Activated CD4-positive, alpha-beta T cell treated with anti-CD3 and anti-CD28 coated beads, Interleukin-2, amount 50 U/mL, for 48 hours (primary cell): ENCODE data around the gene LHX4.

Experiments used
- DNase-seq, 2 experiments: peaks; one replicate each; pipeline ENCODE4 v3.0.0-alpha.2; 2020

Gene LHX4

DNA sequence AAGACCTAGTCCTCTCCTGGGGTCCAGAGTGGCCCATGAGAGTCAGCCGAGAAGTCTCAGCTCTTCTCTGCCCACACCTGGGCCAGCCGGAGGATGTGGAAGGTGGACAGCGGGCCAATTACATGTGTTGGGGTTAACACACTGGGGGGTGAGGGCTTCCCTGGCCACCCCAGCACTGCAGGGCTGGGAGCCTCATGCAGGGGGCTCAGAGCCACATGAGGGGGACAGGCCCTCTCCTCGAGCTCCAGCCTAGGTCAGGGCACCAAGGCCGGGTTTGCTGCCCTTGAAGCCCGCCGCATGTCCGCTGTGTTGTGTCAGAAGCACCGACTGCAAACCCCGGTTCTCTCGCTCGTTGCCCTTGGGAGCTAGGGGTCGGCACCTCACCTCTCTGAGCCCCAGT lies 30.5 kb downstream of the LHX4 start:
- no peak for DNase-seq

DNA sequence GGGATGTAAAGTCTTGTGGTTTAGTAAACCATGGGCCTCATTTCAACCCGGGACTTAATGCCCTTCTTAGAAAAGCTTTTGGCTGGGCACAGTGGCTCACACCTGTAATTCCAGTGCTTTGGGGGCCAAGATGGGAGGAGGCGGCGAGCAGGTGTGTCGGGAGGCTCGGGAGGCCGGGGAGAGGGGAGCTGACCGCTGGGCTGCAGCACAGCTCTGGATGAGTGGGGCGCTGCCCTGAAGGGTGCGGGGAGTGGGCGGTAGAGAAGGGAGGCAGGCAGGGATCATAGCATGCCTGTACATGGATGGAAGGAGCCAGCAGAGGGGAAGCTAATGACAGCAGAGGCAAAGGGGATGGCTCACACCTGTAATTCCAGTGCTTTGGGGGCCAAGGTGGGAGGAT lies 31.0 kb downstream of the LHX4 start:
- no peak for DNase-seq

DNA sequence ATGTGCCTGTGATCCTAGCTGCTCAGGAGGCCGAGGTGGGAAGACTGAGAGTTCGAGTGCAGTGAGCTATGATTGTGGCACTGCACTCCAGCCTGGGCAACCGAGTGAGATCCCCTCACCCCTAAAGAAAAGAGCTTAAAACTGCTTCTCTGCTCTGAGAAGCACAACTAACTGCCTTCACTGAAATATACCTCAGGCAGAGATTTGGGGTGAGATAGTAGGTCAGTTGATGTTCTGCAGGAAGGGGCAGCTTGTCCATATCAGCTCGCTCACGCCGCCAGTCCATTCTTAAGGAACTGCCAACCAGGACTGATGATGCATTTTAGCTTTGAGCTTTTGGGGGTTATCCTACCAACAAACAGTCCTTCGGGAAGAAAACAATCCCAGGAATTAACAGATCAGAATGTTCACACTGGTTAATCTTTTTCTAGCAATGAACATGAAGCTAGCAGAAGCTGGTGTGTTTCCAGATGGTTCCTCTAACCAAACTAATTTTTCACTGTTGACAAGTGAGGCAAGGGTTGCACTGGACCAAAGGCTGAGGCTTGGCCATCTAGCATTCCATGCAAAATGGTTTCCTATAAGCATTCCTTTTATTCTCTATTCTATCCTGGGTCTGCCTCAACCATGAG lies 31.6 kb downstream of the LHX4 start:
- DNase-seq, result no peak

GRCh38 chr1:180262628-180263488 lies 32.8 kb downstream of the LHX4 start:
- no peak for DNase-seq

GRCh38 chr1:180264595-180264994 lies 34.5 kb downstream of the LHX4 start:
- DNase-seq, result no peak

DNA sequence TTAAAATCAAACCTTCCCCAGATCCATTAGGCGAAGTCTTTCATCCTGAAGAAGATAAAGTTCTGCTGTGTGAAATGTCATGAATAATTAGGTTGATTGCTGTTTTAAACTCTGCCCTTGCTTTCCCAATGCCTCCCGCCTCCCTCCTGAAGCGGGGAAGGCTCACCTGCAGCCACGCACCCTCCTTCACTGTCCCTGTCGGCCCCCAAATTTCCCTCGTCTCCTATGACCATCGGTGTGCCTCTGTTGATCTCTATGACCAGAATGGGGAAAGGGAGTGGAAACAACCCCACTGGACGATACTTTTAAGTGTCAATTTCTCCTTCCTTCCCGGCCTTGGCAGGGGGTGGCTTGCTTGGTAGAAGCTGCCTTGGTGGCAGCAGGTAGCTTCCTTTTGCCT lies 35.1 kb downstream of the LHX4 start:
- no peak for DNase-seq

DNA sequence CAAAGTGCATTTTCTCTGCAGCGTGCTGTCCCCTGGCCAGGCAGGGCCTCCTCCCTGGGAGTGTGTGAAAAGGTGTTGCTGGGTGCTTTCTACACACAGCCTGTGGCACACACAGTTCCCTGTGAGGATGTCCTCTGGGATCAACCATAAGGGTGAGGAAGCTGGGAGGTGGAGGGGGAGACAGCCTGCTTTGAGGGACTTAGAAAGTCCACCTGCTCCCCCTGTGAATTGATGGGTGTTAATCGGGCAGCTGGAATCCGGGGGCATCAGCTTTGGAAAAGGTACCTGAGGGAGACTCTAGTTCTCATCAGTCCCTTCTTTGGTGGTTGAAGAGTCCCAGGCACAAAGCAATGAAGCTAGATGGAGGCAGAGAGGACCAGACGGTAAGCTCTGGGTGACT lies 35.8 kb downstream of the LHX4 start:
- DNase-seq, result no peak

- DNase-seq, result no peak
Measured at GRCh38 chr1:180266275-180267210, 36.5 kb downstream of the LHX4 start.

- no peak for DNase-seq
Measured at GRCh38 chr1:180267211-180267561, 37.1 kb downstream of the LHX4 start.

DNA sequence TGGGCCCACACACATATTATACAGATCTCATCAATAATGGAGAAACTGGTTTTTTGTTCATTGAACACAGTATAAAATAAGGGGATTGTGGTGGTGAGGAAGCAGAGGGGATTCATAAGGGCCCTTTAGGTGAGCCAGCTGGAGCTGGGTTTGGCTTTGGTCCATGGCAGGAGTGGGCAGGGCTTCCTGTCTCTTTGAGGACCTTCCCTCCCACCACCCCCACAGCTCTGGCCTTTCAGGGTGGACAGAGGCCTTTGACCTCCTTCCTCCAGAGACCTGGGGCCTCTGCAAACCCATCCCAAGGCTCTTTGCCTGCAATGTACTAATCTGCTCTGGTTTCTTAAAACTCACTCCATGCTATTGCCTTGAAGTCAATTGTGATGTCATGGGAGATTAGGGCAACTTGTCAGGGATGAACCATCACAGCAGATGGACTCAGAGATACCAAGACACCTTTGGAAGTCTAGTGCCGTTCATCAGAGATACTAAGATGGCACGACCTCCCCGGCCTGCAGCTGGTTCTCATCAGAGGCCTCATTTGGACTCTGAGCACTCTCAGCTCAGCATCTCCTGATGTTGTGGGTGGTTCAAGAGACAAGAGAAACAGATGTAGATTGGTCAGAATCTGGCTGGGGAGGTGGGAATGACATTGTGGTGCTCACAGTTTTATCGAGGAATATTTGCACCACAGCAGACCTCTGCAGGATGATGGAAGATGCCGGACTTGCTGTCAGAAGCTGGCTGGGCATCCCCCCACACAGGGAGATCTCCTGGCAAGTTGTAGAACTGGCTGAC lies 37.9 kb downstream of the LHX4 start:
- DNase-seq, result no peak

DNA sequence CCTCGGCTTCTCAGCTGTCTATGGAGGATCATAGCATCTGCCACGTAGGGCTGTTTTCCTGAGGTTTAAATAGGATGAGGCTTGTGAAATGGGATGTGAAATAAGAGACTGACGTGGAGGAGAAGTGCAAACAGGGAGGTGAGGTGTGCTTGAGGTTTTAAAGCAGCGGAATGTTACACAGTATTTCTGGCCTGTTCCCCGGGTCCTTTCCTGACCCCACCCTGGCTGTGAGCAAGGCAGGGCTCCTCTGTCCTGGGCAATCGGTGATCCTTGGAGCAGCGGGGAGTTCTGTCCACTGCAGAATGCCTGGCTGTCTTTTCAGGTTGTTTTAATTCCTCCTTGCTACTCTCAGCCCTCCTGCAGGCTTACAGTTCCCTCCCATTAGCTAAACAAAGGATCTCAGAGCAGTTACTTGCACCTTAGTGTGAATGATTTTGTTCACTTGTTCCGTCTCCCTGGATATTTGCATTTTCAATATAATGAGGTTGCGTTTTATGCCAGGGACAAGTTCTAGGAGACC lies 38.6 kb downstream of the LHX4 start:
- DNase-seq, result no peak

GRCh38 chr1:180269645-180270529 lies 39.8 kb downstream of the LHX4 start:
- no peak for DNase-seq

DNA sequence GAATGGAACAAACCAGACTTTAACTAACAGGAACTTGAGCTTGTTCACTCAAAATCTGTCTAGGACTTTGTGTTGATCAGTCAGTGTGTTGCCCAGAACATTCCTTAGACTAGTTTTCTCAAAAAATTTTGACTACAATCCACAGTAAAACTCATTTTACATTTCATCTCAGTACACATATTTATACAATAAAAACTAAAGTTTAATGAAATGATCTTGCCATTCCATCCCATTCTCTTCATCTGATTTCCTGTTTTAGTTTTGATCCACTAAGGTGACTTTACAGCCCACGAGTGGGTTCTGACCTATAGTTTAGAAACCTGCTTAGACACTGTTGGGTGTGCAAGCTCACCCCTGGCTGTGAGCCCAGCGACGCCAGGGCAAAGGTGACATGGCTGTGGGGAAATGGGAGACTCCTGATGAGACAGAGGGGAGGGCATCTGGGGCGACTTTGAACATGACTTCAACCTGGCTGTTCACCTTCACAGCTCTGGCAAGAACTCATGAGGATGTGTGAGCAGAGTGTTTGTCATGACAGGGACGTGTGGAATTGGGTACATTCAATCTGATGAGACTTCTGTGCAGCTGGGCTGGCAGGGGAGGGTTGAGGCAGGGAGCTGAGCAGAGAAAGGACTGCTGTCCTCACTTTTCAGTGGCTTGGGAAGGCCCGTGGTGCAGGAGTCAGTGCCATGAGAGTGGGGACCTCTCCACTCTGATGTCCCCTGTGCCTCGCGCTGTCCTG lies 40.6 kb downstream of the LHX4 start:
- DNase-seq, result no peak

DNA sequence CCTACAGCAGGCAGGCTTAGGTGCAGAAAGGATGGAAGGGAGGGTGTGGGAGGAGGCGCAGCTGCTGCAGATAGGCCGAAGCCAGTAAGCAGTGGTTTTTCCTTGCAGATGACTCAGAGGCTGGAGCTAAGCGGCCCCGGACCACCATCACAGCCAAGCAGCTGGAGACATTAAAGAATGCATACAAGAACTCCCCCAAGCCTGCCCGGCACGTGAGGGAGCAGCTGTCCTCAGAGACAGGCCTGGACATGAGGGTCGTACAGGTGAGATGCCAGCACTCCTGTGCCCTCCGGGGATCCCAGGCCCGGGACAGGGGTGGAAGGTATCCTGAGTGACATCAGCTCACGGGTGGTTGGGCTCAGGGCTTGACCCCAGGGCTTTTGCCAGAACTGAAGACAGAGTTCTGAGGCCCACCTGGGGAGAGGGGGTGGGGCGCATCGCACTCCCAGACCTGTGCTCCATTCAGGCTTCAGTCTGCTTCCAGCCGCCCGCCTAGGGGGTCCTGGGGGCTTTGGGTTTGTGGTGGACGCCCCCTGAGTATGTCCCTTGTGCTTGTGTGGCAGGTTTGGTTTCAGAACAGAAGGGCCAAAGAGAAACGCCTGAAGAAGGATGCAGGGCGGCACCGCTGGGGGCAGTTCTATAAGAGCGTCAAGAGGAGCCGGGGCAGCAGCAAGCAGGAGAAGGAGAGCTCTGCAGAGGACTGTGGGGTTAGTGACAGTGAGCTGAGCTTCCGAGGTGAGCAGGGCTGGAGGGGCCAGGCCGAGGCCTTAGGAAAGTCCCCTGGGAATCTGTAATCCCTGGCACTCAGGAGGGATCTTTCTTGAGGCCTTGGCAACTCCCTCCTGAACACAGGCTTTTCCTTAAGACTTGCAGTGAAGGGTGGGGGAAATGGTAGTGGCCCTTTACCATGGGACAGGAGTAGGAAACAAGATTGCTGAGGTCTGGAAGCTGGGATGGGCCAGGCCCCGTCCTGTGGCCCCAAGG lies 41.5 kb downstream of the LHX4 start:
- DNase-seq, result no peak

GRCh38 chr1:180272395-180272794 lies 42.3 kb downstream of the LHX4 start:
- no peak for DNase-seq

DNA sequence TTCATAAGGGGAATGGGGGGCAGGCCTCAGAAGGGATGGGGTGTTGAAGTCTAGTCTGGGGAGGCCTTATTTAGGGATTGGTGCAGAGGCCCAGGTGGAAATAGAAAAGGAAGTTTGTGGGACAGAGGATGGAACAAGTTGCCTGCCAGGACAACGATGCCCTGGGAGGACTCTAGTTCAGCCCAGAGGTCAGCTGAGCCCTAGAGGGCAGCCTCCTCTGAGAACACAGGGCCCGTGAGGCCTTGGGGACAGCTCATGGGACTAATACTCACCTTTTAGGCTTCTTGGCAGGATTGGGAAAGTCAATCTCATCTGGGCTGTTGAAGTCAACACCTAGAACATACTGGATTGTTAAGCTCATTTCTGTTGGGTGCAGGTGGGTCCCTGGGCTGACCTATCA lies 43.0 kb downstream of the LHX4 start:
- DNase-seq, result no peak

- DNase-seq, result no peak
Measured at GRCh38 chr1:180274221-180274620, 44.2 kb downstream of the LHX4 start.

- DNase-seq, result no peak
Measured at GRCh38 chr1:180275726-180276125, 45.7 kb downstream of the LHX4 start.

DNA sequence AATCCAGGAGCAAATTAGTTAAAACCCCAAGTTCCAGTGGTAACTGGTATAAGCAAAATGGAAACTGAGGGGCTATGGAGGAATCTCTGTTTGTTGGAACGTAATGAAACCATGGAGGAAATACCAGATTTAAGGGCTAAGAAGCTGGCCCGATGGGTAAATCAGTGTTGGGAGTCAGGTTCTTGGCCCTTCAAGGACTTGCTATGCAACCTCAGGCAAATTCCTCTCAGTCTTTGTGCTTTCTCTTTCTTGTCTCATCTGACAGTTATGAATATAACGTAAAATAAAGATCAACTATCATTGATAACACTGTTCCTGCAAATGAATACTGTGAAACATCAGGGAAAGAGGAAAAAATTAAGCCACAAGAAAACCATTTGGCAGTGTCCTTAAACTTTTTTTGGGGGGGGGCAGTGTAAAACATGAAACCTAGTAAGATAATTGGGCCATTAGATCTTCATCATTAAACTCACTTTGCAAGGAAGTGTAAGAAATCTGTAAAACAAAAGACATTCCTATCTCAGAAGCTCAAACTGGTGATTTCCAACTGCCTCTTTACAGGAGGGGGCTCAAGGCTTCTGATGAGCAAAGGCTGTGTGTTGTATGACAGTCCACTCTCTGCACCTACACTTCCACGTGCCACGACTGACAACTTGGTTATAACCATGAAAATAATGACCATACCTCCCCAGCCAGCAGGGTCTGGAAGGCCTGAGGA lies 47.6 kb downstream of the LHX4 start:
- no peak for DNase-seq
